CD4-positive, CD25-positive, alpha-beta regulatory T cell (primary cell): ENCODE data around the gene MAP4. TPM values are rescaled to one million over a fixed set of nuclear protein-coding genes. Genes with fewer than 3 reads are reported as not detected.

Experiments used
- ATAC-seq, 2 donors: fragments of 150-1000 bp; cut with Tn5 transposase; one replicate each; pipeline ENCODE4 v1.10.0; 2021; ENCODE audit warnings: low read depth in 2 of 2, moderate number of reproducible peaks in 2 of 2, moderate library complexity in 1 of 2
- DNase-seq, 3 donors: peaks; one replicate each; pipeline versions ENCODE4 v3.0.0 to v3.0.0-alpha.2; 2012 to 2022; ENCODE audit warnings: mixed read lengths in 1 of 3
- H3K27ac ChIP-seq: one replicate; pipeline ENCODE4 v1.7.0; 2013; ENCODE audit warnings: mild to moderate bottlenecking, low read length; ENCODE audit not compliant: insufficient read depth, poor library complexity, severe bottlenecking
- H3K27me3 ChIP-seq: one replicate; pipeline ENCODE4 v1.7.0; 2013; ENCODE audit warnings: low read length; ENCODE audit not compliant: control insufficient read depth, insufficient read depth
- H3K36me3 ChIP-seq: one replicate; pipeline ENCODE4 v1.7.0; 2013; ENCODE audit warnings: mild to moderate bottlenecking, low read length, moderate library complexity; ENCODE audit not compliant: control insufficient read depth, insufficient read depth
- H3K4me1 ChIP-seq: 2 replicates; pipeline ENCODE4 v1.7.0; 2013; ENCODE audit warnings: mild to moderate bottlenecking, low read length; ENCODE audit not compliant: insufficient read depth, control insufficient read depth, poor library complexity, severe bottlenecking
- H3K4me3 ChIP-seq: one replicate; pipeline ENCODE4 v1.7.0; 2013; ENCODE audit warnings: low read depth, mild to moderate bottlenecking, low read length, moderate library complexity
- H3K9me3 ChIP-seq, 2 experiments: 1 replicate in 1 of 2; 2 replicates in 1 of 2; pipeline ENCODE4 v1.7.0; 2013; ENCODE audit warnings: low read length in 2 of 2, mild to moderate bottlenecking in 1 of 2, moderate library complexity in 1 of 2; ENCODE audit not compliant: control insufficient read depth in 2 of 2
- H3K27ac Mint-ChIP-seq, 3 donors: one replicate each; pipeline ENCODE4 v1.8.0; 2020 to 2022; ENCODE audit warnings: mild to moderate bottlenecking in 3 of 3, mixed read lengths in 3 of 3, moderate library complexity in 2 of 3
- H3K27me3 Mint-ChIP-seq: one replicate; pipeline ENCODE4 v1.8.0; 2022; ENCODE audit warnings: mild to moderate bottlenecking, mixed read lengths
- H3K36me3 Mint-ChIP-seq: one replicate; pipeline ENCODE4 v1.8.0; 2020; ENCODE audit warnings: mixed read lengths
- H3K4me1 Mint-ChIP-seq, 4 donors: one replicate each; pipeline ENCODE4 v1.8.0; 2020 to 2022; ENCODE audit warnings: mixed read lengths in 4 of 4, mild to moderate bottlenecking in 1 of 4
- H3K4me3 Mint-ChIP-seq, 4 donors: one replicate each; pipeline ENCODE4 v1.8.0; 2020 to 2022; ENCODE audit warnings: mild to moderate bottlenecking in 4 of 4, mixed read lengths in 4 of 4, moderate library complexity in 3 of 4
- H3K9me3 Mint-ChIP-seq, 7 donors: one replicate each; pipeline ENCODE4 v1.8.0; 2020 to 2022; ENCODE audit warnings: mixed read lengths in 7 of 7, mild to moderate bottlenecking in 3 of 7, moderate library complexity in 2 of 7
- polyA plus RNA-seq, 4 donors: library from polyadenylated mRNA; unstranded; fragments of 300-500 nt; fragmentation: Illumina TruSeq; gene quantifications; one replicate each; pipeline ENCODE4 v1.2.3, GENCODE V29; 2021
- total RNA-seq: library from RNA; stranded (reverse); gene quantifications from one replicate; pipeline ENCODE4 v1.2.3, GENCODE V29; 2022

The MAP4 gene
- total and polyA plus RNA-seq, 5 donors from 2014 or later = 17.0 to 123 (median 22.6) TPM

DNA sequence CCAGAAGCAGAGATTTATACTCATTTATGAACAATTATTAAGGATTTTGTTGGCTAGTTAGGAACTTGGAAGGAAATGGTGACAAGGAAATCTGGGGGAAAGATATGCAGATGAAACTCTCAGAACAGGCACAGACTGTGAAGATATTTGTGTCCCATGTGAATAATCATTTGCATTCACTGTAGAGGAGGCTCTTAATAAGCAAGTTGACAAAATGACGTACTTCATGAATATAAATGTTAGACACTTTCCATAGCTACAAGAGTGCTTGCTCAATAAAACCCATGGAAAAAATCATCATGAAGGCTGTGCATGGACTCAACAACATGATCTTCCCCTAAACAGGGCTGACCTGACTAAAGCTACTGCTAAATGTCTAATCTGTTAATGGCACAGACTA, 59.7 kb downstream of the MAP4 start:
- Histone ChIP-seq H3K4me3 (no peak overlapping the region), H3K4me1 (peaks cover 6% of the 10 kb centered on the region), H3K27me3 (no peaks in the 10 kb centered on the region), H3K27ac (no peak overlapping the region), H3K9me3 (no peaks in the 10 kb centered on the region), H3K36me3 (no peaks in the 10 kb centered on the region)
- H3K9me3 Mint-ChIP-seq = no peaks in the 10 kb centered on the region
- H3K27ac Mint-ChIP-seq = no peak overlapping the region
- no peak for ATAC-seq
- H3K4me3 Mint-ChIP-seq = no peak overlapping the region
- H3K4me1 Mint-ChIP-seq = peaks cover 12 to 22% (median 16%) of the 10 kb centered on the region in 4 donors
- H3K27me3 Mint-ChIP-seq = no peaks in the 10 kb centered on the region
- no peak for DNase-seq
- H3K36me3 Mint-ChIP-seq = peaks cover 3% of the 10 kb centered on the region

DNA sequence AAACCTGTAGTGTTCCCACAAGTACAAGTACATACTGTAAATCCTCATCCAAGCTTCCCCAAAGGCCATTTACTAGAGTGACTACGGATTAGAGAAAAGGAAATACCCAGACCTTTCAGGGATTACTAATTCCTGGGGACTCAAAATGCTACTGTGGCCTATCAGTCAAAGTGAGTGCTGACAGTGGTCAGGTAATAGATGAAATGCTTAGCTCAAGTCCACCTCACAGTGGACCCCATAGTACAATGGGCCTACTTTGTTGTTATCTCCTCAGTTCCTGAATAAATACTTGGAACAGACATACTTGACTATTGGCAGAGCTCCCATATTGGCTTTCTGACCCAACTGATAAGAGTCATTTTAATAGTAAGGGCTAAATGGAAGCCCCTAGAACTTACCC, 61.6 kb downstream of the MAP4 start:
- Histone ChIP-seq H3K4me3 (no peak overlapping the region), H3K27me3 (no peaks in the 10 kb centered on the region), H3K27ac (no peak overlapping the region), H3K9me3 (no peaks in the 10 kb centered on the region), H3K36me3 (no peaks in the 10 kb centered on the region), H3K4me1 (no peaks in the 10 kb centered on the region)
- H3K36me3 Mint-ChIP-seq = peaks cover 6% of the 10 kb centered on the region
- no peaks in the 10 kb centered on the region for H3K9me3 Mint-ChIP-seq
- no peak for DNase-seq
- peaks cover 0 to 9% (median 4%) of the 10 kb centered on the region in 4 donors for H3K4me1 Mint-ChIP-seq
- no peak overlapping the region for H3K27ac Mint-ChIP-seq
- no peak for ATAC-seq
- no peak overlapping the region for H3K4me3 Mint-ChIP-seq
- no peaks in the 10 kb centered on the region for H3K27me3 Mint-ChIP-seq

DNA sequence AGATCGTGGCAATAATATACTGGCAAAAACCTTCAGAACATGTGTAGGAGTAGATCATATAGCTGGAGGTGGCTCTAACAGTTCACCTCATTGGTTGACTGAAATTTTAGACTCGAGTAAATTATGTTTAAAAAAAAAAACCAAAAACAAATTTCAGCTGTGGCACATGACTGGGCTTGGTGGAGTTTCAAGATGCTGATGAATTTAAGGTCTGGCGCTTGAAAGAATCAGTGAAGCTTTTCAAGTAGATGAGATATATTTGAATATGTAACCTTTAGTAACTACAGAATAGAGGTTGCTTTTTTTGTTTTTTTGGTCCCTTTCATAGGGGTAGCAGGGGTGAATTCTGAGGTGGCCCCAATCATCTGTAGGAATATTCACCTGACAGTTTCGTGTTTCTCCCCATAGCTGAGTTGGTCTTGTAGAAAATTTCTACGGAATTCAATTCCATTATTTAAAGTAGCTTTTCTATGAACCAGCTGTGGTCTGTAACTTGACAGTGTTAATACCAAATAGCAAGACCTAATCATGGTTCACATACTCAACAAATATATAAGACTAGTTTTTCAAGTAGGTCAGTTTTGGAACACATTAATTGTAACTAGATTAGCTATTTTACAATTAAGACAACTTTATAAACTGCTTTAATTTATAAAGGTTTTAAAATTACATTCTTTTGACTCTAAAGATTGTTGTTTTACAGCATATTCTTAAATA, 65.6 kb downstream of the MAP4 start:
- H3K27ac ChIP-seq = no peak overlapping the region
- Mint-ChIP-seq H3K36me3 (peaks cover 6% of the 10 kb centered on the region), H3K4me3 (no peak overlapping the region), H3K4me1 (peaks cover 0 to 5% (median 0%) of the 10 kb centered on the region in 4 donors), H3K27me3 (no peaks in the 10 kb centered on the region), H3K27ac (peak overlapping the region in 1 of 3 donors; percentile 38), H3K9me3 (no peaks in the 10 kb centered on the region)
- ATAC-seq (no peak), DNase-seq (no peak)
- H3K4me3 ChIP-seq = no peak overlapping the region
- no peaks in the 10 kb centered on the region for H3K36me3 ChIP-seq
- no peaks in the 10 kb centered on the region for H3K4me1 ChIP-seq
- no peaks in the 10 kb centered on the region for H3K27me3 ChIP-seq
- H3K9me3 ChIP-seq = no peaks in the 10 kb centered on the region

DNA sequence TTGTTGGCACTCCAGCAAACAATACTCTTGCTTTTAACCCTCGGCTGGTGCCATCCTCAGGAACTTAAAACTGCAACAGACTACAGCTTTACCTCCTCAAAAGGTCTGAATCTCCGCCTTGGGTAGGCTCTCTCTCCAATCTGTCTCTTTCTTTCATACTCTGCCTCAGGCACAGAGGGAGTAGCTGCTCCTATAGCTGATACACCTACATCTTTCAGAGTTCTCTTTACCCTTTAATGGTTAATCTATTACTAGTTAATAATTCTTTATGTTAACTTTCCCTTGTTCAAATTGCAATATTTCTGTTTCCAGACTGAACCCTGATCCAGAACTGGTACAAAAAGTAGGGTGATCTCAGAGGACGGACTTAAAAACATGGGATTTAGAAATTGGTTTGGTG, 66.2 kb downstream of the MAP4 start:
- DNase-seq (no peak), ATAC-seq (no peak)

DNA sequence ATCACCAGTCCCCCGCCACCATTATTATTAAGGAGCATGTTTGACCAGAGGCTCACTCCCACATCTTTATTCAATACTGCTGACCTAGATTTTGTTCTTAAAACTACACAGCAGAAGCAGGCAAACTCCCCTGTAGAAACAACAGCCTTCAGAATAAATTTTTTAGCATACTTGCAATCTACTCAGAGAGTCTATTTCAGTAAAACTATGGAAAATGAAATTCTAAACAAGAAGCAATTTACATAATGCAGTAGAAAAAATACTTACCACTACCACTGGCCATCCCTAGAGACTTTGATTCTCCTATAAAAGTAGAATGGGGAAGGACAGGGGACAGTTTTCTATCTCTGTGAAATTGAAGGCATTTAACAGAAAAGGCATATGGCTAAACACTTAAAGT, 76.0 kb downstream of the MAP4 start:
- no peaks in the 10 kb centered on the region for H3K4me1 ChIP-seq
- no peaks in the 10 kb centered on the region for H3K9me3 ChIP-seq
- H3K4me3 Mint-ChIP-seq = no peak overlapping the region
- no peaks in the 10 kb centered on the region for H3K9me3 Mint-ChIP-seq
- H3K27ac Mint-ChIP-seq = no peak overlapping the region
- peaks cover 2 to 6% (median 4%) of the 10 kb centered on the region in 4 donors for H3K4me1 Mint-ChIP-seq
- H3K4me3 ChIP-seq = no peak overlapping the region
- no peak for ATAC-seq
- no peaks in the 10 kb centered on the region for H3K36me3 Mint-ChIP-seq
- H3K27me3 ChIP-seq = no peaks in the 10 kb centered on the region
- H3K27me3 Mint-ChIP-seq = no peaks in the 10 kb centered on the region
- DNase-seq = no peak
- no peaks in the 10 kb centered on the region for H3K36me3 ChIP-seq
- no peak overlapping the region for H3K27ac ChIP-seq

More for the DNA sequence above, 66.2 kb downstream of the MAP4 start:
- H3K27me3 Mint-ChIP-seq = no peaks in the 10 kb centered on the region
- Histone ChIP-seq H3K27ac (no peak overlapping the region), H3K27me3 (no peaks in the 10 kb centered on the region), H3K4me3 (no peak overlapping the region), H3K4me1 (no peaks in the 10 kb centered on the region), H3K9me3 (no peaks in the 10 kb centered on the region), H3K36me3 (no peaks in the 10 kb centered on the region)
- H3K36me3 Mint-ChIP-seq = peaks cover 6% of the 10 kb centered on the region
- no peaks in the 10 kb centered on the region for H3K9me3 Mint-ChIP-seq
- peaks cover 0 to 4% (median 0%) of the 10 kb centered on the region in 4 donors for H3K4me1 Mint-ChIP-seq
- peak overlapping the region in 1 of 4 donors; percentile 39 for H3K4me3 Mint-ChIP-seq
- H3K27ac Mint-ChIP-seq = peak overlapping the region in 1 of 3 donors; percentile 38

DNA sequence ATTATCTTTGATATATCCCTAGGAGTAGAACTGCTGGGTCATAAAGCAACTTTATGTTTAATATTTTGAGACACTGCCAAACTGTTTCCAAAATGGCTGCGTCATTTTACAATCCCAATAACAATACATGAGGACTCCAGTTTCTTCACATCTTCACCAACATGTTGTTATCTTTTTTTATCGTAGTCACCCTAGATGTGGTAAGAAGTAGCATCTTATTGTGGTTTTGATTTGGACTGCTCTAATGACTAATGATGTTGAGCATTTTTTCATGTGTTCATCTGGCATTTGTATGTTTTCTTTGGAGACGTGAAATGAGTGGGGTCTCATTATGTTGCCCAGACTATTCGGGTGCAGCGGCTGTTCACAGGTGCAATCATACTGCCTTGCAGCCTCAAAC, 83.8 kb downstream of the MAP4 start:
- H3K36me3 Mint-ChIP-seq = peaks cover 4% of the 10 kb centered on the region
- no peaks in the 10 kb centered on the region for H3K9me3 ChIP-seq
- no peaks in the 10 kb centered on the region for H3K9me3 Mint-ChIP-seq
- H3K36me3 ChIP-seq = peaks cover 8% of the 10 kb centered on the region
- H3K27me3 Mint-ChIP-seq = no peaks in the 10 kb centered on the region
- peak overlapping the region in 2 of 3 donors; percentile 13 to 29 for H3K27ac Mint-ChIP-seq
- no peak overlapping the region for H3K4me3 Mint-ChIP-seq
- ATAC-seq = no peak
- H3K4me1 ChIP-seq = no peaks in the 10 kb centered on the region
- no peak overlapping the region for H3K4me3 ChIP-seq
- no peak overlapping the region for H3K27ac ChIP-seq
- no peak for DNase-seq
- peaks cover 0 to 13% (median 4%) of the 10 kb centered on the region in 4 donors for H3K4me1 Mint-ChIP-seq
- H3K27me3 ChIP-seq = no peaks in the 10 kb centered on the region

DNA sequence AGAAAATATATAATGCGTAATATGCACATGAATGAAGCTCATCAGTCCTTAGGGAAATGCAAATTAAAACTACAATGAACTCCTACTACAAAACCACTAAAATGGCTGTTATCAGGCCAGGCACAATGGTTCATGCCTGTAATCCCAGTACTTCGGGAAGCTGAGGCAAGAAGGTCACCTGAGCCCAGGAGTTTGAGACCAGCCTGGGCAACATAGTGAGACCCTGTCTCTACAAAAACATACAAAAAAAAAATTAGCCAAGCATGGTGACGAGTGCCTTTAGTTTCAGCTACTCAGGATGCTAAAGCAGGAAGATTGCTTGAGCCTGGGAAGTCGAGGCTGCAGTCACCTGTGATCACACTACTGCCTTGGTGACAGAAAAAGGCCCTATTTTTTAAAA, 85.2 kb downstream of the MAP4 start:
- H3K4me1 Mint-ChIP-seq = peaks cover 2 to 13% (median 3%) of the 10 kb centered on the region in 4 donors
- H3K9me3 Mint-ChIP-seq = no peaks in the 10 kb centered on the region
- no peak overlapping the region for H3K4me3 Mint-ChIP-seq
- H3K9me3 ChIP-seq = no peaks in the 10 kb centered on the region
- no peak overlapping the region for H3K27ac ChIP-seq
- H3K36me3 Mint-ChIP-seq = peaks cover 8% of the 10 kb centered on the region
- DNase-seq (no peak), ATAC-seq (no peak)
- no peak overlapping the region for H3K27ac Mint-ChIP-seq
- no peaks in the 10 kb centered on the region for H3K27me3 Mint-ChIP-seq
- H3K36me3 ChIP-seq = peaks cover 17% of the 10 kb centered on the region
- no peaks in the 10 kb centered on the region for H3K4me1 ChIP-seq
- no peaks in the 10 kb centered on the region for H3K27me3 ChIP-seq
- no peak overlapping the region for H3K4me3 ChIP-seq

DNA sequence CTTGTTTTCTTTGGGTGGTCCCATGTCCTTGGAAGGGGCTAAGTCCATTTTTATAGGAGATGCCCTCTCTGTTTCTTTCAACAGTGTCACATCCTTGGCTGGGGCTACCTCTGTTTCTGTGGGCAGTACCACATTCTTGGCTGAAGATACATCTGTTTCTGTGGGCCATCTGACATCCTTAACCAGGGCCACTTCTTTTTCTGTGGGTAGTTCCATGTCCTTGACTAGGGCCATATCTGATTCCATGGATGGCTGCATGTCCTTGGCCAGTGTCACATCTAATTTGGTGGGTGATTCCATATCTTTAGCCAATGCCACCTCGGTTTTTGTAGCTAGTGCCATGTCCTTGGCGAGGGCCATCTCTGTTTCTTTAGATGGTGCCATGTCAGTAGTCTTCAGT, 99.5 kb downstream of the MAP4 start:
- H3K27me3 Mint-ChIP-seq = no peaks in the 10 kb centered on the region
- H3K36me3 ChIP-seq = peaks cover 49% of the 10 kb centered on the region

More for the DNA sequence above, 99.5 kb downstream of the MAP4 start:
- no peak overlapping the region for H3K27ac ChIP-seq
- H3K27me3 ChIP-seq = no peaks in the 10 kb centered on the region
- H3K4me3 ChIP-seq = no peak overlapping the region
- no peaks in the 10 kb centered on the region for H3K4me1 Mint-ChIP-seq
- H3K36me3 Mint-ChIP-seq = peaks cover 46% of the 10 kb centered on the region
- H3K9me3 ChIP-seq = no peaks in the 10 kb centered on the region
- no peak for DNase-seq
- no peak overlapping the region for H3K27ac Mint-ChIP-seq
- H3K4me1 ChIP-seq = no peaks in the 10 kb centered on the region
- ATAC-seq = no peak
- H3K4me3 Mint-ChIP-seq = no peak overlapping the region
- H3K9me3 Mint-ChIP-seq = no peaks in the 10 kb centered on the region
